Rectal smooth muscle tissue (tissue), 1 donor: Measurements from ENCODE around the gene SMPDL3B.
"Not testable (repeated sequence)": the region's sequence is repeated elsewhere in the genome, so short reads cannot be mapped to it uniquely, and the experiment has no call there.

ENCODE experiments used
- H3K27ac ChIP-seq: one replicate; pipeline ENCODE4 v1.7.0; 2013; ENCODE audit warnings: low read depth, low read length, inconsistent platforms
- H3K27me3 ChIP-seq: one replicate; pipeline ENCODE4 v1.7.0; 2013; ENCODE audit warnings: low read length; ENCODE audit not compliant: control insufficient read depth, insufficient read depth
- H3K36me3 ChIP-seq: one replicate; pipeline ENCODE4 v1.7.0; 2013; ENCODE audit warnings: low read length; ENCODE audit not compliant: control insufficient read depth, insufficient read depth
- H3K4me1 ChIP-seq: one replicate; pipeline ENCODE4 v1.7.0; 2013; ENCODE audit warnings: low read length; ENCODE audit not compliant: control insufficient read depth, insufficient read depth
- H3K4me3 ChIP-seq: one replicate; pipeline ENCODE4 v1.7.0; 2013; ENCODE audit warnings: low read length
- H3K9ac ChIP-seq: one replicate; pipeline ENCODE4 v1.7.0; 2013; ENCODE audit warnings: low read length

SMPDL3B gene

DNA sequence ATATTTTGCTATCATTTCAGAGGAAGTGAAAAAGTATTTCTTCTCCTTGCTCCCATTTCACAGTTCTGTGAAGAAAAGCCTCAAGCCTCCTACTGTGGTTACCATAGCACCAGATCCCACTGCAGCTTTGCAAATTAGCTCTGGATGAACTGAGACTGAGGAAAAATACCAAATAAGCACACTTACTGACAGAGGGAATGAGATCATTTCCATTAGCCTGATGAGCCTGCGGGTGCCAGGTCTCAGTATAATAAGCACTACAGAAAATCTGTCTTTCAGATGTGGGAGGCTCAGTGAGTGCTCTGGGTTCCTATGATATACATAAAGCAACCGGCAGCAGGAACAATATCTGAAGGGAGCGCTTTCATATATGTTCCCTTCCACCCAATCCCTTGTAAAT is 46.3 kb downstream of the SMPDL3B start:
- Histone ChIP-seq H3K36me3 (no peaks in the 10 kb centered on the region), H3K4me1 (no peaks in the 10 kb centered on the region), H3K27ac (no peak overlapping the region), H3K4me3 (no peak overlapping the region), H3K9ac (no peak overlapping the region), H3K27me3 (no peaks in the 10 kb centered on the region)

DNA sequence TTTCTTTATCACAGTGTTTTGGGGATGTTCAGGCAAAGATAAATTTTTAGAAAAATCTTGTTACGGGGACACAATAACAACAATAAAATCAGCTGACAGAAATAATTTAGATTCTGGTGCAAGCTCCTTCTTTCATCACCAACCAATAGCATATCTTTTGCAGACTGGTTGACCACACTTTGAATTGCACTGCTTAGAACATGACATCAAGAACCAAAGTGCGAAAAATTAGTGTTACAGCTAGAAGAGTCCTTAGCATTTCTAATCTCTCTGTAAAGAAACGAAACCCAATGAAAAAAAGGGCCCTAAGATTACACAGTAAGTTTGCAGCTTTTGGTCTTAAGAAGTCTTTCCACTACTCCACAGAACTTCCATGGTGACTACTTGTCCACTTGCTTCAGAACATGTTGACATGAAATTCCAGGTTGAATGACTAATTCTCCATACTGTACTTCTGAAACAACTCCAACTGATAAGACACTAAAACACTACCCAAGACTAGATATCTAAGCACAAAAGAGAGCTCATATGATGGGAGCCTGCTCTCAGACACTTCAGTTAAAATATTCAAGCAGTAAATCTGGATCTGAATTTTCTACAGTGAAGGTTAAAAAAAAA is 56.2 kb downstream of the SMPDL3B start:
- H3K27ac ChIP-seq = no peak overlapping the region
- H3K9ac ChIP-seq = no peak overlapping the region
- peaks cover 3% of the 10 kb centered on the region for H3K36me3 ChIP-seq
- no peak overlapping the region for H3K4me3 ChIP-seq
- H3K4me1 ChIP-seq = no peaks in the 10 kb centered on the region
- H3K27me3 ChIP-seq = no peaks in the 10 kb centered on the region

DNA sequence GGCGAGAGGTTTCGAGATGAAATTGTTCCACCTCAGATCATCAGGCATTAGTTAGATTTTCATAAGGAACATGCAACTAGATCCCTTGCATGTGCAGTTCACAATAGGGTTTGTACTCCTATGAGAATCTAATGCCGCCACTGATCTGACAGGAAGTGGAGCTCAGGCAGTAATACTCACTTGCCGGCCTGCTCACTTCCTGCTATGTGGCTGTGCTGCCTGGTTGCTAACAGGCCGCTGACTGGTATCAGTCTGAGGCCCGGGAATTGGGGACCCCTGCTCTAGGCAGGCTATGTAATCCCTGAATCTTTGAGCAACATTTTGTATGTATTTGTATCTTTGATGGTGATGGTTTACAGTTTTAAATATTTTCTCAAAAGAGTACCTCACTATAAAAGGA is 57.5 kb downstream of the SMPDL3B start:
- Histone ChIP-seq H3K36me3 (peaks cover 12% of the 10 kb centered on the region), H3K4me1 (no peaks in the 10 kb centered on the region), H3K4me3 (no peak overlapping the region), H3K9ac (no peak overlapping the region), H3K27me3 (no peaks in the 10 kb centered on the region), H3K27ac (no peak overlapping the region)

DNA sequence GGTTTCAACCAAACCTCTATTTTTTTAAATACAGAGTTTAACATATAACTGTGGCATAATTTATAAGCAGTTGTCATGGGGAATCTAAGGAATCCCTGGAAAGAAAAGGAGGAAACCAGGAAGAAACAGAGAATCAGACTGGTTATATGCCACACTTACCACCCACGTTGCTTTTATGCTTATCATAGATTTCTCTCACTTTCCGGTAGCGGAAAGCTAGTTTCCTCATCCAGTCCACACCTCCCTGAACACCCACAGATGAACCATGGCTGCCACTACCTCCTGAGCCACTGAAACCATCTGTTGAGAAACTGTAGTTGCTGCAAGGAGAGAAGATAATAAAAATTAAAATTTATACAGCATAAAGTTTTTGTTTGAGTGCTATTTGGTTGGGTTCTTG is 58.4 kb downstream of the SMPDL3B start:
- no peaks in the 10 kb centered on the region for H3K4me1 ChIP-seq
- H3K27me3 ChIP-seq = no peaks in the 10 kb centered on the region
- no peak overlapping the region for H3K9ac ChIP-seq
- no peak overlapping the region for H3K4me3 ChIP-seq
- H3K36me3 ChIP-seq = peaks cover 17% of the 10 kb centered on the region
- no peak overlapping the region for H3K27ac ChIP-seq

DNA sequence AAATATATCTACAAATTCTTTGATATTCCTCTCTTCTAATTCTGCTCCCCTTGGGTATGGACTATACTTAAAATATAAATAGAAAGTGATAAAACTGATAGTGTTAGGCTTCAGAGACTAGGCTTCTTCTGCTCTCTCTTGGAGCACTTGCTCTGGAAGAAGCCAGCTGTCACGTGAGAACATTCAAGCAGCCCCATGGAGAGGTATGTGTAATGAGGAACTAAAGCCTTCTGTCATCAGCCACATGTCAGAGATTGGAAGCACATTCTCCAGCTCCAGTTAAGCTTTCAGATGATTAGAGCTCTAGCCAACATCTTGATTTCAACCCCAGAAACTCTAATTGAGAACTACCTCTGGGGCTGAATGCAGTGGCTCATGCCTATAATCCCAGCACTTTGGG is 59.3 kb downstream of the SMPDL3B start:
- Histone ChIP-seq H3K27me3 (no peaks in the 10 kb centered on the region), H3K36me3 (peaks cover 17% of the 10 kb centered on the region), H3K9ac (no peak overlapping the region), H3K4me3 (no peak overlapping the region), H3K4me1 (no peaks in the 10 kb centered on the region), H3K27ac (no peak overlapping the region)

DNA sequence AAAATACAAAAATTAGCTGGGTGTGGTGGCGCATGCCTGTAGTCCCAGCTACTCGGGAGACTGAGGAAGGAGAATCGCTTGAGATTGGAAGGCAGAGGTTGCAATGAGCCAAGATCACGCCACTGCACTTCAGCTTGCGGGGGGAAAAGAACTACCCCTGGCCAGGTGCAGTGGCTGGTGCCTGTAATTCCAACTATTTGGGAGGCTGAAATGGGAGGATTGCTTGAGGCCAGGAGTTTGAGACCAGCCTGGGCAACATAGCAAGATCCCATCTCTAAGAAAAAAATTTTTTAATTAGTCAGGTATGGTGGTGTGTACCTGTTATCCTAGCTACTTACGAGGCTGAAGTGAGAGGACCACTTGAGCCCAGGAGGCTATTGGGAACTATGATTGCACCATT is 59.7 kb downstream of the SMPDL3B start:
- H3K27me3 ChIP-seq, H3K4me3 ChIP-seq, H3K9ac ChIP-seq, H3K4me1 ChIP-seq, H3K27ac ChIP-seq: not testable (repeated sequence)
- H3K36me3 ChIP-seq = peaks cover 17% of the 10 kb centered on the region

DNA sequence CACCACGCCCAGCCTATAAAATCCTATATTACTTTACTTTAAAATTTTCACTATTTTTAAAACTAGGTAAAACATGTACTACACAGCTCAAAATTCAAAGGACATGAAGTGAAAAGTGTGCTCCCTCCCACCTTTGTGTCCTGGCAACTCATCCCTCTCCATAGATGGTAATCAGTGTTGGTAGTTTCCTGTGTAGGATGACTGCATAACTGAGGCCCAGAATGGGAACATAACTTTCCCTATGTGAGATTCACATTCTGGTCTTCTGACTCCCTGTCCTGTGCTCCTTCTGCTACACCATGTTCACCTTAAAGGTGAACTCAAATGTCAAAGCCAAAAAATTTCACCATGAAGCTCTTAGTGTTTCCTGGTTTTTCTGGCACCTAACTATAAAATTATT is 64.3 kb downstream of the SMPDL3B start:
- no peaks in the 10 kb centered on the region for H3K27me3 ChIP-seq
- H3K27ac ChIP-seq = no peak overlapping the region
- no peak overlapping the region for H3K4me3 ChIP-seq
- no peaks in the 10 kb centered on the region for H3K4me1 ChIP-seq
- no peak overlapping the region for H3K9ac ChIP-seq
- peaks cover 19% of the 10 kb centered on the region for H3K36me3 ChIP-seq

DNA sequence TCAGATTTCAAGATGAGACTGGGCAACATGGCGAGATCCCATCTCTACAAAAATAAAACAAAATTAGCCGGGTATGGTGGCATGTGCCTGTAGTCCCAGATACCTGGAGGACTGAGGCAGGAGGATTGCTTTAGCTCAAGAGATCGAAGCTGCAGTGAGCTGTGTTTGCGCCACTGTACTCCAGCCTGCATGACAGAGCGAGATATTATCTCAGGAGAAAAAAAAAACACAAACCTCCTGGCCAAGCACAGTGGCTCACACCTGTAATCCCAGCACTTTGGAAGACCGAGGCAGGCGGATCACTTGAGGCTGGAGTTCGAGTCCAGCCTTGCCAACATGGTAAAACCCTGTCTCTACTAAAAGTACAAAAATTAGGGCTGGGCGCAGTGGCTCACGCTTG is 67.8 kb downstream of the SMPDL3B start:
- Histone ChIP-seq H3K36me3 (peaks cover 7% of the 10 kb centered on the region), H3K4me1 (no peaks in the 10 kb centered on the region), H3K27ac (no peak overlapping the region), H3K9ac (no peak overlapping the region), H3K4me3 (no peak overlapping the region), H3K27me3 (no peaks in the 10 kb centered on the region)

DNA sequence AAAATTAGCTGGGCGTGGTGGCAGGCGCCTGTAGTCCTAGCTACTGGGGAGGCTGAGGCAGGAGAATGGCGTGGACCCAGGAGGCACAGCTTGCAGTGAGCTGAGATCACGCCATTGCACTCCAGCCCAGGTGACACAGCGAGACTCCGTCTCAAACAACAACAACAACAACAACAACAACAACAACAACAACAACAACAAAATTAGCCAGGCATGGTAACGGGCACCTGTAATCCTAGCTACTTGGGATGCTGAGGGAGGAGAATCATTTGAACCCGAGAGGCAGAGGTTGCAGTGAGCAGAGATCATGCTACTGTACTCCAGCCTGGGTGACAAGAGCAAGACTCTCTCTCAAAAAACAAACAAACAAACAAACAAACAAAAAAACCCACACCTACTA is 68.3 kb downstream of the SMPDL3B start:
- not testable (repeated sequence) for H3K9ac ChIP-seq, H3K4me3 ChIP-seq, H3K27me3 ChIP-seq, H3K36me3 ChIP-seq, H3K4me1 ChIP-seq, H3K27ac ChIP-seq
